ENCODE data around the gene BPIFB2.

BPIFB2 gene

DNA sequence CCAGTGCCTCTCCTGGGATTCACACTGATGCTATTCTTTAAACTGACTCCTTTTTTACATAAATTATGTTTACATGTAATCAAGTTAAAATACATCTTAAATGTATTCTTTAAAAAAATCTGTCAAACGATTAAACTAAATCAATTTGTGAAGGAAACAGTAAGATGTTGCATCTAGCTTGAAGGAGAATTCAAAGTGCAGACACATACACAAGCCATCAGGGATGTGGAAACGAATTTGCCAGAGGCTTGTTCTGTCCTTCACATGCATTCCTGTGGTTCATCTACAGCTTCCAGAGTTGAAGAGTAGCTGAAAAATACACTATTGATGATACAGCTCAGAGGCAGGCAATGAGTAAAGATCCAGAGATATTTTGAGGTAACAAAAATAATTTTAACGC lies 38.9 kb downstream of the BPIFB2 start:
- H3K4me3 ChIP-seq (replicated peaks; ENCODE audit: low read depth, low read length), result no peak overlapping the region
- DNase-seq (ENCODE audit: low read depth), result no peak
- TF ChIP-seq CTCF (IDR thresholded peaks at IDR 0.05; ENCODE audit: low read length, missing control alignments), result no peak

DNA sequence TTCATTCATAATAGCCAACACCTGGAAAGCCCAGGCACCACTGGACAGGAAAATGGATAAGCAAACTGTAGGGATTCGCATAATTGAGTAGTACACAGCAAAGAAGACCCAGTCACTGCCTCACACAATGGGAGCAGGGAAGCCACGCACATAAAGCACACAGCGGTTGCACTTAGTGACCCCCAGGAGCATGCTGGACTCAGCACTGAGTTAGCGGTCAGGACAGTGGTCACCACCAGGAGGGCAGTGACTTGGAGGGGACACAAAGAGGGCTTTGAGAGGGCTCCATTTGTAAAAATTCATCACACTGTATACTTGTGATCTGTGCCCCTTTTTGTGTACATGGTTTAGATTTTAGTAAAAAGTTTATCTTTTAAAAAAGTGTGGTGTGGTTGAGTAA lies 43.8 kb downstream of the BPIFB2 start:
- no peak for DNase-seq (ENCODE audit: low read depth)
- H3K4me3 ChIP-seq (replicated peaks; ENCODE audit: low read depth, low read length), result no peak overlapping the region
- no peak for TF ChIP-seq CTCF (IDR thresholded peaks at IDR 0.05; ENCODE audit: low read length, missing control alignments)

DNA sequence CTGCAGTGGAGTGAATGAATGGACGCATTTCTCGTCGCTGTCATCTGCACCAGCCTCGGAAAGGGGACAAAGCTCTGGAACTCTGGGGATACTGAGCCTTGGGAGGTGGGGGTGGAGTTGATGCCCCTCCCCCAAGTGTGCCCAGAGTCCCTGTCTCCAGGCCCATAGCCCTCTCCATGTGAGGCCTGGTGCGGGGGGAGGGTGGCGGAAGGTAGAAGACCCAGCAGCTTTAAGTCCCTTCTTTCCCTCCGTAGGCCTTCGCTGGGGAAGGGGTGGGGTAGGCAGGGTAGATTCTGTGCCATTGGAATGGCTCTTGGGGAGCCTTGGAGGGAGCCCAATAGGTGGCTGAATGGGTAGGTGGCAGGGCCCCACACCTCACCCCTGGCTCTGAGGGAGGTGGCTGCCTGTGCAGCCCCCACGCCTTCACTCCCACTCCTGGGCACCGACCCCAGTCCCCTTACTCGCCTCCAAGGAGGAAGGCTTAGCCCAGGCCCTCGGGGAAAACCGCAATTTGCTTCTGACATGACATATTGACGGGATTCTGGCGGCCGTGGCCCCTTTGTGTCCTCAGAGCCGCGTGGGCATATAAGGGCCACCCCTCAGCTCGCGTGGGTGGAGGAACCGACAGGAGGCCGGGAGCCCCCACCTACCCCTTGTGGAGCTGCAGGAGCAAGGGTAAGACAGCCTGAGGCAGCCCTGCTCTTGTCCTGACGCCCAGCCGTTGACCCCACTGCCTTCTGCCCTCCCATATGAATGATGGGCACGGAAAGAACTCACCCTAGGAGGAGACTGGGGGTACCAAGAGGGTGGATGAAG lies 46.0 kb downstream of the BPIFB2 start, which contains the start of gene BPIFB3:
TSS of gene BPIFB3 (plus strand) at position 613 of the 816 bp plus-strand sequence. CDS start 1,533 bp downstream, outside the sequence.
- no peak within 1 kb of the TSS for H3K4me3 ChIP-seq (replicated peaks; ENCODE audit: low read depth, low read length)
- no peak for DNase-seq (ENCODE audit: low read depth)
- TF ChIP-seq CTCF (IDR thresholded peaks at IDR 0.05; ENCODE audit: low read length, missing control alignments), result no peak

DNA sequence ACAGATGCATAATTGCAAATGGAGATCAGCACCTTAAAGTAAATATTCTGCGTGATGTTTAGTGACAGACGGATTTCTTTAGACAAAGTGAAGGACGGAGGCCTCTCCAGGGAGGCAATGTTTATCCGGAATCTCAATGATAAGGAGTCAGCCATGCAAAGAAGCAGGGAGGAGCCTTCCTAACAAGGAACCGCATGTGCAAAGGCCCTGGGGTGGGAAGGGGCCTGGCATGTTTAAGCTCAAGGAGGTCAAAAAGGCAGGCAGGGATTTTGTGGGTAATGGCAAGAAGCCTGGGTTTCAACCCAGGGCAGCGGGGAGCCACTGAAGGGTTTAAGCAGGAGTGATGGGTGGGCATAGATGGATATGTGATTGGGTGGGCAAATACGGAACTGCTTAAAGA lies 46.9 kb downstream of the BPIFB2 start:
- no peak for TF ChIP-seq CTCF (IDR thresholded peaks at IDR 0.05; ENCODE audit: low read length, missing control alignments)
- DNase-seq (ENCODE audit: low read depth), result no peak
- no peak overlapping the region for H3K4me3 ChIP-seq (replicated peaks; ENCODE audit: low read depth, low read length)

DNA sequence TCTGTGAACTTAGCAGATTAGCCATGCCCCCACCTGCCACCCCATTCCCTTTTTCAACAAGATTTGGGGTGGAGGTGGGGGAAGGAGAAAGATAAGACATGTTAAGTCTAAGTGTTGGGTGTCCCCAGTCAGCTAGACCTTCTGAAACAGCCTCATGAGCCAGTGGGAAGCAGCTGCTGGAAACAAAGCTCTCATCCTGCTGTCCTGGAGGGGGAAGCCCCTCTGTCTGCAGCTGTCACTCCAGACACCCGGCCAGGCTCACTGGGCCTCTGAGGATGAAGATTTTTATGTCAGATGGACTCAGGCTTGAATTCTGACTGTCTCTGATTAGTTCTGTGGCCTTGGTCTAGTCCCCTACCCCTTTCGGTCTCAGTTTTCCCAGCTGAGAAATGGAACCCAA lies 47.3 kb downstream of the BPIFB2 start:
- no peak for TF ChIP-seq CTCF (IDR thresholded peaks at IDR 0.05; ENCODE audit: low read length, missing control alignments)
- no peak overlapping the region for H3K4me3 ChIP-seq (replicated peaks; ENCODE audit: low read depth, low read length)
- DNase-seq (ENCODE audit: low read depth), result no peak

DNA sequence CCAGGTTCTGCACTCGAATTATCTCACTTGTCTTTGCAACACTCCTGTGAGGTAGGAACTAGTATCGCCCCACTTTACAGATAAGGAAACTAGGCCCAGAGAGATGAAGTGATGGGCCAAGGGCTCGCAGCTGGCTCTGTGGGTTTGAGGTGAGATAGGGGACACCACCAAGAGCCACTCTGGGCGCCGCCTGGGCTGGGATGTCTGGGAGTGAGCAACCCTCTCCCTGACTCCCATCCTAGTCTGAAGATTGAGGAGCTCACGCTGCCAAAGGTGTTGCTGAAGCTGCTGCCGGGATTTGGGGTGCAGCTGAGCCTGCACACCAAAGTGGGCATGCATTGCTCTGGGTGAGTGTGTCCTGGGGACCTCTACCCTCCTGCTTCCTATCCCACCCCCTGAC lies 51.6 kb downstream of the BPIFB2 start:
- no peak overlapping the region for H3K4me3 ChIP-seq (replicated peaks; ENCODE audit: low read depth, low read length)
- DNase-seq (ENCODE audit: low read depth), result no peak
- no peak for TF ChIP-seq CTCF (IDR thresholded peaks at IDR 0.05; ENCODE audit: low read length, missing control alignments)

Data from fibroblast of pulmonary artery (primary cell).